ENCODE measurements around the gene CHAF1A.

GRCh38 chr19:4375164-4376027 is 27.0 kb upstream of the CHAF1A start:
- TF ChIP-seq SP1 (CRISPR knock-in tag; conservative IDR thresholded peaks at IDR 0.05) (no peak), CTCF (IDR thresholded peaks at IDR 0.05) (no peak), MAX (CRISPR knock-in tag; IDR thresholded peaks at IDR 0.05) (no peak), ATF2 (CRISPR knock-in tag; IDR thresholded peaks at IDR 0.05; ENCODE audit: borderline replicate concordance, low read depth) (no peak), USF2 (CRISPR knock-in tag; IDR thresholded peaks at IDR 0.05) (no peak), ZNF121 (CRISPR knock-in tag; IDR thresholded peaks at IDR 0.05) (no peak), E2F1 (CRISPR knock-in tag; IDR thresholded peaks at IDR 0.05) (no peak), SMAD3 (CRISPR knock-in tag; IDR thresholded peaks at IDR 0.05; ENCODE audit: borderline replicate concordance) (no peak), CBFB (CRISPR knock-in tag; IDR thresholded peaks at IDR 0.05; ENCODE audit: low read depth) (no peak), PREB (CRISPR knock-in tag; IDR thresholded peaks at IDR 0.05; ENCODE audit: borderline replicate concordance) (no peak), MLX (CRISPR knock-in tag; IDR thresholded peaks at IDR 0.05) (no peak), JUN (CRISPR knock-in tag; IDR thresholded peaks at IDR 0.05) (no peak), STAT6 (CRISPR knock-in tag; conservative IDR thresholded peaks at IDR 0.05; ENCODE audit: low read depth) (no peak), ATF1 (CRISPR knock-in tag; IDR thresholded peaks at IDR 0.05) (no peak)
